IPS DF 4.7 (cell line): ENCODE measurements around the gene ZNF606.
"Not testable (repeated sequence)": the region's sequence is repeated elsewhere in the genome, so short reads cannot be mapped to it uniquely, and the experiment has no call there.

Experiments used
- DNase-seq: peaks from one replicate; pipeline ENCODE4 v3.0.0-alpha.2; 2013; ENCODE audit warnings: low spot score; ENCODE audit errors: extremely low read depth

The ZNF606 gene

DNA sequence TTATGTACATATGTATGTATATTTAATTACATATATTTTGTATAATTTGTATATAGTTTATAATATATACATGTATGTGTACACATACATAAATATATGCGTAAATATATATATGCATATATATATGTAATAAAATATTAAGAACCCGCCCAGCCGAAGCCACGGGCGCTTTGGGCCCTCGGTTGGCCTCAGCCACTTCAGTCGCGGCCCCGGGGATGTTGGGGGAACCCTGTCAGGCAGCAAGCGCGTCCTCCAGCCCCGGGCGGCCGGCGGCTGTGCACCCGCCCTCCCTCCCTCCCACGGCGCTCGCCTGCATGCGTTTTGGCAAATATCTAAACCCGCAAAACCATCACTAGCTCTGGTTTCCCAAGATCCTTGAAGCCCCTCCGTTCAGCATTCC lies 7.9 kb upstream of the ZNF606 start:
- no peak for DNase-seq

DNA sequence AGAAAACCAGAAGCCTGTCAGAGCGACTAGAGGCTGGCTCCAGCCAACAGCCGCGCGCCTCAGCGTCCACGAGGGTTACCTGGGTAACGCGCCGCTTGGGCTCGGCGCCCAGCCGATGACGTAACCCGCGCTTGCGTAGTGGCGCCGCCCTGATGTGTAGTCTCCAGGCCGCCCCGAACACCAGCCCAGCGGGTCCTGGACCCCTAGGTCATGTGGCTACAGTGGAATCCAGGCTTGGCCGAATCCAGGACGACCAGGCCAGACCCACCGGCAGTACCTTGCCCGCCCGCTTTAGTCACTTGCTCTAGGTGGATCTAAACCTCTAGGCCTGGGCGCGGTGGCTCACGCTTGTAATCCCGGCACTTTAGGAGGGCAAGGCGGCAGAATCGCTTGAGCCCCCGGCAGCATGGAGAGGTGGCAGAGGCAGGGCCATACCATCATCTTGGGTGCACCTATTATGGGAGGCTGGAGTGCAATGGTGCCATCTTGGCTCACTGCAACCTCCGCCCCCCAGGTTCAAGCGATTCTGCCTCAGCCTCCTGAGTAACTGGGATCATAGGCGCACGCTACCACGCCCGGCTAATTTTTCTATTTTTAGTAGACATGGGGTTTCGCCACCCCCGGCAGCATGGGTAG lies 7.2 kb upstream of the ZNF606 start:
- peak; percentile 69 for DNase-seq

DNA sequence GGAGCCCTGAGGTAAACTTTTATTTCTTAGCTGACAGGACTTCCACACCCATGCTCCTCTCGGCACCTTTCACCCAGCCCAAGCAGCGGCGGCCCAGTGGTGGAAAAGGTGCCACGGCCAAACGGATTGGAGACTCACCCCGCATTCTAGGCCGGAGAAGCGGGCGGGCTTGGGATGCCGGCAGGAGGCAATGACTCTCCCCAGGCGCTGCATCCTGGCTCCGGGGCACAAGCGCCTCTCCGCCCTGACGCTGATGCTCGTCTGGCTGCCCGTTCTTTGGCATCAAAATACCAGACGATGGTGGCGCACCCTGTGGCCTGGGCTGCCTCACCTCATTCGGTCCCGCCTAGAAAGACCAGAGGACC lies 6.7 kb upstream of the ZNF606 start:
- no peak for DNase-seq

DNA sequence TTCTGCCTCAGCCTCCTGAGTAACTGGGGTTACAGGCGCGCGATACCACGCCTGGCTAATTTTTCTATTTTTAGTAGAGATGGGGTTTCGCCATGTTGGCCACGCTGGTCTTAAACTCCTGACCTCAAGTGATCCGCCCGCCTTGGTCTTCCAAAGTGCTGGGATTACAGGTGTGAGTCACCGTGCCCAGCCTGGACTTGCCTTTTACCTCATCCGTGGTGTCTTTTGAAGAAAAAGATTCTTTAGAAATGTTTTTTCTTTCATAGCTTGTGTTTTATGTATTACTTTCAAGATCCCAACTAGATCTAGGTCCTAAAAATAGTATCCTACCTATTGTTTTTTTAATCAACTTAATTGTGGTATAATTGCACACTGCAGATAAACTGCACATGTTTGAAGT lies 6.3 kb upstream of the ZNF606 start:
- not testable (repeated sequence) for DNase-seq

DNA sequence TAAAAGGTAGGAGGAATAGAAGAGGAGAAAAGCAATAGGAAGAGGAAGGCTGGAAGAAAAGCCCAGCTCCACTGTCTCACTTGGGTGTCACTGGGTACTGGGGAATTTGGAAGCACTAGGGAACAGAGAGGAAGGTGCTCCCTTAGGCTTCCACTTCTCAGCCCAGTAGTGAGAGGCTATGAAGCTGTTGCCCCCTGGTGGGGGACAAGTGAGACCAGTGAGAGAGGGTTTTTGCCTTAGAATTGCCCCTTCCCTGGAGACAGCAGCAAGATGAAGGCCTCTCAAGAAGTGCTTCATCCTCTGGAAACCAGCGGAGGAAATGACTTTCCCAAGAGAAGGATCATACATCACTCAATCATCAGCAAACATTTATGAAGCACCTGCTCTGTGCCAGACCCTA lies 4.7 kb upstream of the ZNF606 start:
- no peak for DNase-seq

DNA sequence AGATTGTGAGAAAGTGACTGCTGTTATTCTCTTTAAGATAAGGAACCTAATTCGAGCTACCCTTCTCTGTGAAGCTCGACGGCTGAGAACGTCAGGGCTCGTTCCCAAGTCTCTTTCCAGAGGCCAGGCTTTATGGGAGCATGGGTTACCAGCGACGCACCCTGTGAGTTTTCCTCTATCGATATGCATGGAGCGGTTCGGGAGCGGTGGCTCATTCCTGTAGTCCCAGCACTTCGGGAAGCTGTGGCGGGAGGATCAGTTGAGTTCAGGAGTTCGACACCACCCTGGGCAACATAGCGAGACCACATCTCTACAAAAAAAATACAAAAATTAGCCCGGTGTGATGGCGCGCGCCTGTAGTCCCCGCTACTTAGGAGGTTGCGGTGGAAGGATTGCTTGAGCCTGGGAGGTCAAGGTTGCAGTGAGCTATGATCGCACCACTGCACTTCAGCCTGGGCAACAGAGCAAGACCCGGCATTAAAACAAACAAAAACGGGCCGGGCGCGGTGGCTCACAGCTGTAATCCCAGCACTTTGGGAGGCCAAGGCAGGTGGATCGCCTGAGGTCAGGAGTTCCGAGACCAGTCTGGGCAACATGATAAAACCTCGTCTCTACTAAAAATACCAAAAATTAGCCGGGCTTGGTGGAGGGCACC lies 681 bp upstream of the ZNF606 start:
- DNase-seq: no peak

DNA sequence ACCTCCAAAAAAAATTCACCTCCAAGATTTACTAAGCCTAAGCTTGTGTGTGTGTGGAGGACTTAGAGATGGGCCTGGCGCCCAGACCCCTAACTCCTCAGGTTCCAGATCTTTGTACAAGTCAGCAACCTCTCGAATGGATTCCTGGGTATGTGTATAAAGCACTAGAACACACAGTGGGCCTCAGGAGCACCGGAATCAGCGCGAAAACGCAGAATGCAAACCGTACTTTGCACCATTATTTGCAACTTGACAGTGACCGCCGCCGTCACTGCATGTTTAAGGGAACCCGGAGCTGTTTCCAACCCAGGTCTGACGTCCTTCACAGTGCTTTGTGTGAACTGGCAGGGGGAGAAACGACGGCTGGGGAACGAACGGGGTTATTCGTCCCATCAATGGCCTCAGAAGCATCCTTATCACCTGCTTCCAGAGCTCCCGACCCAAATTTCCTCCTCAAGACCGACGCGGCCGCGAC lies 688 bp downstream of the ZNF606 start:
- DNase-seq: no peak

DNA sequence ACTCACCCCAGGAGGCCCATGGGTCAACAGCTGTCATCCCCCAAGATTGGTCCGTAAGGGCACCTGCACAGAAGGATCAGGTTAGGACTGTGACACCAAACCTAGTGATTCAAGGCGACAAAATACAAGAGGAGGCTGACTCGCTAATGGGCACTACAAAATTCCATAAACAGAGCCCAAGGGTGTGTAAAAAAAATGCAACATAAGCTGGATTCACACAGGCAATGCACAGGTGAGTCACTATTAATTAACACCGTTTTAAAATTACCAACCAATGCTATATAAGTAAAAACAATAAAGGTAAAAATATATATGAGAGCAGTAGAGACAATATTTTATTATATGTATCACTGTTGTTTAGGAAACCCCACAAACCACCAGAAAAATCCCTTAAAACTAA lies 1.9 kb downstream of the ZNF606 start:
- no peak for DNase-seq

DNA sequence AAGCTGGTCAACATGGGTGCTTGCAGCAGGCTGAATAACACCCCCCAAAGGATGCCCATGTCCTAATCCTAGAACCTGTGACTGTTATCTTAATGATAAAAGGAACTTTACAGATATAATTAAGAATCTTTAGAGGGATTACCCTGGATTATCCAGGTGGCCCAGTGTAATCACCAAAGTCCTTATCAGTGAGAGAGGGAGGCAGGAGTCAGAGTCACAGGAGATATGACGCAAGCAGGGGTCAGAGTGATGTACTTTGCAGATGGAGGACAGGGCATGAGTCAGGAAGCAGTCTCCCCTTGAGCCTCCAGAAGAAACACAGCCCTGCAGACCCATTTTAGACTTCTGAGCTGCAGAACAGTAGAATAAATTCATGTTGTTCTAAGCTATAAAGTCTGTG lies 9.8 kb downstream of the ZNF606 start:
- DNase-seq: no peak

DNA sequence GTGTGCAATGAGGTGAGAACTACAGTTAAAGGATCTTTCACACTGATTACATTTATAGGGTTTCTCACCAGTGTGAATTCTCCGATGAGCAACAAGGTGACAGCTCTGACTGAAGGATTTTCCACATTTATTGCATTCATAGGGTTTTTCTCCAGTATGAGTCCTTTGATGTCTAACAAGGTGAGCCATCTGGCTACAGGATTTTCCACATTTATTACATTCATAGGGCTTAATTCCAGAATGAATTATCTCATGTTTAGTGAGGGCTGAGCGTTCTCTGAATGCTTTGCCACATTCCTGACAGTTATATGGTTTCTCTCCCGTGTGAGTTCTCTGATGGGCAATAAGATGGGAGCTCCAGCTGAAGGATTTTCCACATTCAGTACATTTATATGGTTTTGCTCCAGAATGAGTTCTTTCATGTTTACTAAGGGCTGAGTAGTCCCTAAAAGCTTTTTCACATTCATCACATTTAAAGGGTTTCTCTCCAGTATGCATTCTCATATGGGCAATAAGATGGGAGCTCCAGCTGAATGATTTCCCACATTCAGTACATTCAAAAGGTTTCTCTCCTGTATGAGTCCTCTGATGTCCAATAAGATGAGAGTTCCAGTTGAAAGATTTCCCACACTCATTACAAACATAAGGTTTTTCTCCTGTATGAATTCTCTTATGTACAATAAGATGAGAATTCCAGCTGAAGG lies 23.9 kb downstream of the ZNF606 start:
- DNase-seq: no peak

DNA sequence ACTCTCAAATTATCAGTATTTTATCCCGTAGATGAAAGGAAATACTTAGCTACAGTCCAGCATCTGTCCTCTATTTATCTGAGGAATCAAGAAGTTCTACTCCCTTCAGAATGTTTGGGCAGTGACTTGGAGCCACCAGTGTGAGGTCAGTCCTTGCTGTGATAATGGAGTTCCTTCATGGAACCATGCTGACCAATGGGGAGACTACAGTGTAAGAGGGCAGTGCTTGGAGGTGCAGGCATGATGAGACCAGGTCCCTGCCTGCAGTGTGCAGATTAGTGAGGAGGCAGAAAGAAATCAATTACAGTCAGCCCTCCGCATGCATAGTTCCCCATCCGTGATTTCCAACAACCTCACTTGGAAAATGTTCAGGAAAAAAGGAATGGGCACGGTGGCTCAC lies 28.2 kb downstream of the ZNF606 start, which contains the start of gene C19orf18:
TSS of gene C19orf18 (minus strand) at position 101 of the 400 bp plus-strand sequence. CDS start 102 bp downstream, outside the sequence.
- no peak for DNase-seq

DNA sequence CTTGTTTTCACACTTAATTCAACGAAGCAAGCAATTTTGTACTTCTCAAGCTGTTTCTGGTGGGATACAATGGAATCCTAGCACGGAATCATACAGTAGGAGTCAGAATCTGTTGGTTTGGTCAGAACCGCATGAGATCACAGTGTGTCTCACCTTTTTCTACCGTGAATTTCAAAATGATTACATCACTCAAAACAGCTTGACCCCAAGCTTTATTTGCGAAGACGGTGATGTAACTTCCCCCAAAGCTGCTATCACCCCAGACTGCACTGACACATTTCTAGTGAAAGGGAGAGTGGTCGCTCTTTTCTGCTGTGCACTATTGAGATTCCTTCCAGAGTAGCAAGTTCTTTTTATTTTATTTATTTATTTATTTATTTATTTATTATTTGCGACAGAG lies 37.9 kb downstream of the ZNF606 start:
- DNase-seq: no peak

DNA sequence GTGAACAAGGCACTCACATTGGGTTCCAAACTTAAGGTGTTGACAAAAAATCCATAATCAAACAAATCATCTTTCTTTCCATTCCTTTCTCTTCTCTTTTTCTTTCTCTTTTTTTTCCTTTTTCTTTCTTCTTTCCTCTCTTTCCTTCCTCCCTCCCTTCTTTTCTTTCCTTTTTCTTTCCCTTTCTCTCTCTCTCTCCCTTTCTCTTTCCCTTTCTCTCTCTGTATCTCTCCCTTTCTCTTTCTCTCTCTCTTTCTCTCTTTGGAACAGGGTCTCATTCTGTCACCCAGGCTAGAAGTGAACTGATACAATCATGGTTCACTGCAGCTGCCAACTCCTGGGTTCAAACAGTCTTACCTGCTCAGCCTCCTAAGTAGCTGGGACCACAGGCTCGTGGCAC lies 40.8 kb downstream of the ZNF606 start:
- DNase-seq: no peak

DNA sequence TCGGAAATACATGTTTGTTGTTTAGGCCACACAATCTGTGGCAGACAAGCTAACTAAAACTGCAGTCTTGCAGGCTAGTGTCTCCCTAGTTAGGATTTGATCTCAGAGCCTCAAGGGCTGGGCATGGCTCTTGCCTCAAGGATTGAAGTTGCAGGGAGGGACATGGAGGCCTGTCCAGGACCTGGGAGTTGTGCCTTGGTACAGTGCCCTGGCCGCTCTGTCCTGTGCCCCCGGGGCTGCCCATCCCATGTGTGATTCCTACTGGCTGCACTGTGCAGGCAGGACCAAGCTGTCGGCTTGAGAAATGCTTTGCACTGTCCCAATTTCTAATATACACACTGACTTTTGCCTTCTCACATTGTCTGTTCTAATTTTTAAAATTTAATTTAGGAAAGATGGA lies 47.6 kb downstream of the ZNF606 start:
- DNase-seq: no peak

DNA sequence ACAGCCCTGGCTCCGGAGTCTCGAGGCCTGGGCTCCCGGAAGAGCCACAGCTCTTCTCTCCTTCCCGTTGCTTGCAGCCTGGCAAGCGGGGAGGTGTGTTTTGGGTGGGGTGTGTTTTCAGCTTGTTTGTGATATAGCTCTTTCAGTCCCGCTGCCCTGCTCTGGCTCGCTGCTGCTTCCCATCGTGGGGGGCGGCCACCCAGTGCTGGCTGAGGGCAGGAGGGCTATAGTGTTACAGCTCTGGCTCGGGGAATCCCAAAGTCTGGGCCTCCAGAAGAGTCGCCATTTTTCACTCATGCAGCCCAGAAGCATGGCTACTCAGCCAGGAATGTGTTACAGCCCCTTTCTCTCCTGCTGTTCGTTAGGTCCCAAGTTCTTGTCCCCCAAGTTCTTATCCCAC lies 52.9 kb downstream of the ZNF606 start:
- no peak for DNase-seq

DNA sequence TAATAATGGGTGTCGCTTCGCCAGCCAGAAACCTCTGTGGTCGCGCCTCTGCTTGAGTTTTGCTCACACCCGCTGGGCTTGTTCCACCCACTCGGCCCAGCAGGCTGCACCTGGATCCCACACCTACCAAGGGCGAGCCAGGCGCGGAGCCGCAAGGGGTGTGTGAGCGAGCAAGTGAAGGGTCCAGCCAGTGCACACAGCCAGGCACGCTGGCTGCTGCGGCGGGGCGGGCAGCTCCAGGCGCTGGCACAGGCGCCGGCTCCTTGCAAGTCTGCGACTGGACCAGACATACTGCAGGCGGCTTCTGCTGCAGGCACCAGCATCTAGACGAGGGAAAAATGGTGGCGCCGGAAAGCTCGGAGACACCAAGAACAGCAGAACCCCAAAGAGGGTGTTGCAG lies 53.3 kb downstream of the ZNF606 start:
- DNase-seq: no peak

DNA sequence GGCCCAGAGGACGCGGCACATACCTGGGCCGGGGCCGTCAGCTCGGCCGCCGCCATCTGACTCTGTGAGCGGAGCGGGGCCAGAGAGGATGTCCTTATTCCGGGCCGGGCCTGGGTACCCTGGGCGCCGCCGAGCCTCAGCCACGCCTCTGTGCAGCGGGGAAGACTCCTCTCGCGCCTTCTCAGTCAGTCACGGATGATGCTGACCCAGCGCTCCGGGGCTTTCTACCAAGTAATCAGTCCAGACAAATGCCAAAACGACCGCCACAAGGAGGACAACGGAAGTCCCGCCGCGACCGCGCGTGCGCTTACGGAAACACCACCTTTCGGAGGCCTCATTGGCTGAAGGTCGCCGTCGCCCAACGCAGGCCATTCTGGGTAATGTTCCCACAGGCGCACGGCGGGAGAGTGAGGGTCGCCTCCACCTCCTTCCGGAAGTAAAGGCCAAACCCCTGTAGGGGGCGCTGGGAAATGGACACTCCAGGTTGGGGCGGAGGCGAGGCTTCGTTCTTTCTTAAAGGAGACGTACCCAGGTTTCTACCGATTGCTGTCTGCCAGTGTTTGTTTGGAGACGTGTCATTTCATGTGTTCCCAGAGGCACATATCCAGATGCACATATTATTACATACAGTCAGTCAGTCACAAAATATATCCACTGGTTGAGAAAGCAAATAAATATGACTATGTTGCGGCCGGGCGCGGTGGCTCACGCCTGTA lies 55.0 kb downstream of the ZNF606 start, which contains the start of gene ZNF256:
TSS of gene ZNF256 (minus strand) at position 288 of the 716 bp plus-strand sequence. CDS start at position 56, 232 bp downstream.
- DNase-seq: peak; percentile 92

DNA sequence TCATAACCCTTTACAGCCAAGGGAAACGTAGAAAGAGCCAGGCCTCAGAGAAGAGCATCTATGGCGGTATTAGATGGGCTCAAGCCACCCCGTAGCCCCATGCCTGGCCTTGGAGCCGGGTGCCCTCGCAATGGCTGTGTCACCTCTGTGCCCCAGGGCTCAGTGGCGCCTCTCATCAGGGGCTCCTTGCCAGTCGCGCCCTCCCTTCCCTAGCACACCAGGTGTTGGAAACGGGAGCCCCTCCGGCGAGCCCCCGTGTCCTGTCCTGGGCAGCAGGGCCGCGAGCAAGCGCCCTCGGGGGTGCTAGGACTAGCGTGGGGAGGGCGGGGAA lies 55.6 kb downstream of the ZNF606 start:
- no peak for DNase-seq

DNA sequence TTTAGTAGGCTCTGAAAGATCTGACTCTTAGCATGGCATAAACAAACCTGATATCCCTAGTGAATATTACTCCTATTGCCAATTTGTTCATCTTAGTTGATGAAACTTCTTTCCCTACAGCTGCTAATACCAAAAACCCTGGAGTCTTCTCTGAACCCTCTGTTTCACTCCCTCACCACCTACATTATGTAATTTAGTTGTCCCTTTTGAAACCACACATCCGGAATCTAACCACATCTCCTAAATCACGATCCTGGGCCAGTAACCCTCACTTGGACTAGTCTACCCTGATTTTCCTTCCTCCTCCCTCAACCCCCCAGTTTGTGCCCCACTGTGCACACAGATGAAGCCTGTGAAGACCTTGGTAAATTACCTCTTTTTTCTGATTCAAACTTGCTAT lies 56.3 kb downstream of the ZNF606 start:
- DNase-seq: no peak

DNA sequence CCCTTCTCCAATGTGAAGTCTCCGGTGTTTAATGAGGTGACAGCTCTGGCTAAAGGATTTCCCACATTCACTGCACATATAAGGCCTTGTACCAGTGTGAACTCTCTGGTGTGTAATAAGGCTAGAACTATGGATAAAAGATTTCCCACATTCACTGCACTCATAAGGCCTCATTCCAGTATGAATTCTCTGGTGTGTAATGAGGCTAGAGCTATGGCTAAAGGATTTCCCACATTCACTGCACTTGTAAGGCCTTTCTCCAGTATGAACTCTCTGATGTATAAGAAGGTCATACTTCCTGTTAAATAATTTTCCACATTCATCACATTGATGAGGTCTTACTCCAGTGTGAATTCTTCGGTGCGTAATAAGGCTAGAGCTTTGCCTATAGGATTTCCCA lies 61.0 kb downstream of the ZNF606 start:
- DNase-seq: no peak

DNA sequence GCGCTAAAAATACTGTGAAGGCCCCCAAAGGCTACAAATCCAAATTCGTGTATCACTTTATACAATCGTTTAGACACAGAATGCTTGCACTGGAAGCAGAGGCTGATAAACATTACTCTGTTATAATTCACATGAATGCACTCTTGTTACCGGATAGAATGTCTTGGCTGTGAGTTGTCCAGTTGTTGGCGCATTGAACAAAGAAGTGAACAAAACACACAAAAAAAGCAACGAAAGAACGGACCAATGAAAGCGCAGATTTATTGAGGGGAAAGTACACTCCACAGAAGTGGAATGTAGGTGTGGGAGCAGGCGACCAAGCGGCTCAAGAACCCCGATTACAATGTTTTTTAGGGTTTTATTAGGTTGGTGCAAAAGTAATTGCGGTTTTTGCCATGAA lies 66.9 kb downstream of the ZNF606 start:
- DNase-seq: no peak
